Gastroesophageal sphincter (tissue), 2 donors: ENCODE measurements around the gene GOLGA8S.
"Not testable (repeated sequence)": the region's sequence is repeated elsewhere in the genome, so short reads cannot be mapped to it uniquely, and the experiment has no call there.

Experiments
- EP300 ChIP-seq: sonication (generic); formaldehyde crosslinking; IDR thresholded peaks from one replicate; pipeline ENCODE4 v1.6.1; 2017; ENCODE audit warnings: antibody characterized with exemption, mild to moderate bottlenecking
- POLR2A ChIP-seq, 2 donors: fragments of 450-650 bp; IDR thresholded peaks; one replicate each; pipeline ENCODE4 v1.6.1; 2017; ENCODE audit warnings: antibody characterized with exemption in 2 of 2, mild to moderate bottlenecking in 2 of 2, moderate library complexity in 1 of 2

- TF ChIP-seq POLR2A (IDR thresholded peaks at IDR 0.05); EP300: not testable (repeated sequence)
Observed at GRCh38 chr15:23398357-23398756, 43.8 kb downstream of the GOLGA8S start.
